H9 (cell line): ENCODE results near the gene KIF24. TPM values are rescaled to one million over a fixed set of nuclear protein-coding genes. Genes with fewer than 3 reads are reported as not detected.

Experiments used
- DNase-seq: peaks from one replicate; pipeline ENCODE4 v3.0.0-alpha.2; 2017
- H2AFZ ChIP-seq: one replicate; pipeline ENCODE4 v1.6.1; 2013; ENCODE audit warnings: mild to moderate bottlenecking, low read length, control low read depth, moderate library complexity
- H2AK5ac ChIP-seq: 2 replicates; pipeline ENCODE4 v1.6.1; 2013; ENCODE audit warnings: low read length, control low read depth, mixed read lengths; ENCODE audit not compliant: insufficient read length
- H2BK120ac ChIP-seq: one replicate; pipeline ENCODE4 v1.6.1; 2013; ENCODE audit warnings: low read depth, mild to moderate bottlenecking, low read length, control low read depth, inconsistent platforms; ENCODE audit not compliant: poor library complexity, severe bottlenecking
- H2BK12ac ChIP-seq: 2 replicates; pipeline ENCODE4 v1.6.1; 2013; ENCODE audit warnings: low read length, control low read depth, mixed read lengths, low read depth; ENCODE audit not compliant: insufficient read length
- H2BK15ac ChIP-seq: 2 replicates; pipeline ENCODE4 v1.6.1; 2013; ENCODE audit warnings: low read depth, low read length, control low read depth
- H2BK20ac ChIP-seq: one replicate; pipeline ENCODE4 v1.6.1; 2013; ENCODE audit warnings: low read depth, mild to moderate bottlenecking, low read length, control low read depth, inconsistent platforms; ENCODE audit not compliant: poor library complexity, severe bottlenecking
- H2BK5ac ChIP-seq: 2 replicates; pipeline ENCODE4 v1.6.1; 2013; ENCODE audit warnings: low read length, control low read depth, mixed read lengths; ENCODE audit not compliant: insufficient read length
- H3K14ac ChIP-seq: 2 replicates; pipeline ENCODE4 v1.6.1; 2013; ENCODE audit warnings: low read length, control low read depth; ENCODE audit not compliant: insufficient read depth
- H3K18ac ChIP-seq: 2 replicates; pipeline ENCODE4 v1.6.1; 2013; ENCODE audit warnings: low read depth, mild to moderate bottlenecking, mixed read lengths, low read length, control low read depth; ENCODE audit not compliant: insufficient read length
- H3K23ac ChIP-seq: 2 replicates; pipeline ENCODE4 v1.6.1; 2013; ENCODE audit warnings: low read length, control low read depth, mixed read lengths, low read depth; ENCODE audit not compliant: insufficient read length
- H3K23me2 ChIP-seq: 2 replicates; pipeline ENCODE4 v1.6.1; 2013; ENCODE audit warnings: low read depth, mild to moderate bottlenecking, mixed read lengths, low read length, control low read depth; ENCODE audit not compliant: insufficient read length, poor library complexity, severe bottlenecking
- H3K27ac ChIP-seq: 2 replicates; pipeline ENCODE4 v1.5.1; 2013; ENCODE audit warnings: low read length, control low read depth, mixed read lengths, low read depth; ENCODE audit not compliant: insufficient read length
- H3K27me3 ChIP-seq: 2 replicates; pipeline ENCODE4 v1.6.1; 2013; ENCODE audit warnings: low read length, control low read depth, inconsistent platforms; ENCODE audit not compliant: insufficient read depth
- H3K4ac ChIP-seq: 2 replicates; pipeline ENCODE4 v1.6.1; 2013; ENCODE audit warnings: low read depth, mild to moderate bottlenecking, control low read depth, inconsistent platforms, low read length, moderate library complexity
- H3K4me1 ChIP-seq: 2 replicates; pipeline ENCODE4 v1.6.1; 2013; ENCODE audit warnings: low read length, control low read depth, inconsistent platforms; ENCODE audit not compliant: insufficient read depth
- H3K4me2 ChIP-seq: 2 replicates; pipeline ENCODE4 v1.6.1; 2013; ENCODE audit warnings: low read length, control low read depth, mixed read lengths; ENCODE audit not compliant: insufficient read length, insufficient read depth
- H3K56ac ChIP-seq: 2 replicates; pipeline ENCODE4 v1.6.1; 2013; ENCODE audit warnings: low read depth, mild to moderate bottlenecking, mixed read lengths, low read length, control low read depth; ENCODE audit not compliant: insufficient read length
- H3K79me1 ChIP-seq: 2 replicates; pipeline ENCODE4 v1.6.1; 2013; ENCODE audit warnings: low read depth, mild to moderate bottlenecking, moderate library complexity, low read length, control low read depth, inconsistent platforms; ENCODE audit not compliant: insufficient read depth, poor library complexity, severe bottlenecking
- H3K79me2 ChIP-seq: 2 replicates; pipeline ENCODE4 v1.6.1; 2013; ENCODE audit warnings: low read length, control low read depth, inconsistent platforms; ENCODE audit not compliant: insufficient read depth
- H3K9ac ChIP-seq: 2 replicates; pipeline ENCODE4 v1.6.1; 2013; ENCODE audit warnings: low read length, control low read depth, mixed read lengths; ENCODE audit not compliant: insufficient read length; ENCODE audit errors: extremely low read depth
- H3K9me3 ChIP-seq: one replicate; pipeline ENCODE4 v1.6.1; 2013; ENCODE audit warnings: low read depth, low read length, inconsistent platforms; ENCODE audit not compliant: control insufficient read depth
- H3T11ph ChIP-seq: one replicate; pipeline ENCODE4 v1.6.1; 2013; ENCODE audit warnings: mild to moderate bottlenecking, low read length, control low read depth, inconsistent platforms
- H4K20me1 ChIP-seq: one replicate; pipeline ENCODE4 v1.6.1; 2013; ENCODE audit not compliant: control insufficient read depth, insufficient read length, insufficient read depth
- H4K5ac ChIP-seq: 2 replicates; pipeline ENCODE4 v1.6.1; 2013; ENCODE audit warnings: low read depth, mild to moderate bottlenecking, mixed read lengths, low read length, control low read depth; ENCODE audit not compliant: insufficient read length
- H4K8ac ChIP-seq: replicated peaks from 2 replicates; pipeline ENCODE4 v1.6.1; 2013; ENCODE audit warnings: low read length, control low read depth, mixed read lengths, low read depth; ENCODE audit not compliant: insufficient read length
- H4K91ac ChIP-seq: 2 replicates; pipeline ENCODE4 v1.6.1; 2013; ENCODE audit warnings: low read depth, mild to moderate bottlenecking, moderate library complexity, mixed read lengths, low read length, control low read depth; ENCODE audit not compliant: insufficient read length
- H3K27ac Mint-ChIP-seq, 3 experiments: 2 replicates in 2 of 3; 3 replicates in 1 of 3; pipeline ENCODE4 v1.8.0; 2020 to 2021; ENCODE audit warnings: mixed read lengths in 3 of 3, mild to moderate bottlenecking in 1 of 3, moderate library complexity in 1 of 3
- H3K27me3 Mint-ChIP-seq: 2 replicates; pipeline ENCODE4 v1.8.0; 2021; ENCODE audit warnings: low read depth, mild to moderate bottlenecking, moderate library complexity, mixed read lengths
- H3K36me3 Mint-ChIP-seq, 3 experiments: 2 replicates in 2 of 3; 3 replicates in 1 of 3; pipeline ENCODE4 v1.8.0; 2020 to 2021; ENCODE audit warnings: low read depth in 3 of 3, mixed read lengths in 3 of 3; ENCODE audit not compliant: insufficient read depth in 1 of 3
- H3K4me1 Mint-ChIP-seq, 2 experiments: 2 replicates each; pipeline ENCODE4 v1.8.0; 2020; ENCODE audit warnings: mixed read lengths in 2 of 2
- H3K4me3 Mint-ChIP-seq, 2 experiments: 2 replicates in 1 of 2; 3 replicates in 1 of 2; pipeline ENCODE4 v1.8.0; 2020 to 2021; ENCODE audit warnings: mild to moderate bottlenecking in 2 of 2, mixed read lengths in 2 of 2, moderate library complexity in 1 of 2
- H3K9me3 Mint-ChIP-seq, 2 experiments: 2 replicates in 1 of 2; 3 replicates in 1 of 2; pipeline ENCODE4 v1.8.0; 2020; ENCODE audit warnings: mild to moderate bottlenecking in 2 of 2, mixed read lengths in 2 of 2, moderate library complexity in 1 of 2
- WGBS: extraction: QIAGEN DNeasy Blood & Tissue Kit; methylation state at CpG from one replicate; pipeline ENCODE4 v1.1.7; 2013; ENCODE audit warnings: missing lambda C conversion rate, low lambda C conversion rate, mixed read lengths; ENCODE audit not compliant: insufficient read length; ENCODE audit errors: extremely low coverage; 5-methylcytosine and 5-hydroxymethylcytosine counted together
- total RNA-seq: library from RNA; stranded (reverse); gene quantifications from 2 replicates; pipeline ENCODE4 v1.2.1, GENCODE V29; 2021
- TF ChIP-seq, protein P1 (sequence below): fragments of 200-600 bp; sonication (generic); conservative IDR thresholded peaks from 3 replicates; pipeline ENCODE4 v1.8.0; 2021; ENCODE audit warnings: antibody characterized with exemption, mild to moderate bottlenecking

KIF24 gene
- total RNA-seq, 1 experiment from 2014 or later, result 4.0 TPM

DNA sequence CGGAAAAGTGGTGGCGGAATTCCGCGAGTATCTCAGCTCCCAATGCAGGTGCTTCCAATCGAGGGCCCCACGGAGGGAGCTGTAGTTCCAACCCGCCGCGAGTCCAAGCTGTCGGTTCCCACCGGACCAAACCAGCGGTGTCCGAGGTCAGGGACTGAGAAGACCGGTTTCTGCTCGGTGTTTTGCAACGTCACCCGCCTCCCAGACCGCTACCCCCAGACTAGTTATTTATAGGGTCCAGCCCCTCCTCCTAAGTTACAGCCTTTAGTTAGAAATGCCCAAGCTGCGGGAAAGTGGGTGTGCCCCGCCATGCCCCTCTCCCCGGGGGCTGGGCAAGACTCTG lies 48.3 kb upstream of the KIF24 start:
- no peak overlapping the region for H3K4ac ChIP-seq
- H3T11ph ChIP-seq, result no peak overlapping the region
- no peak overlapping the region for H4K8ac ChIP-seq
- Mint-ChIP-seq H3K36me3 (peaks cover 0 to 4% (median 0%) of the 10 kb centered on the region in 3 experiments; a peak in 3 of 7 replicates), H3K9me3 (no peaks in the 10 kb centered on the region), H3K27ac (no peak overlapping the region), H3K4me3 (peak overlapping the region; percentile 82 to 96), H3K4me1 (peaks cover 25 to 42% of the 10 kb centered on the region in 2 experiments), H3K27me3 (peaks cover 45% of the 10 kb centered on the region)
- H3K18ac ChIP-seq, result no peak overlapping the region
- WGBS, result no CpG with 5 or more reads among the region's 21 CpGs
- H2BK5ac ChIP-seq, result no peak overlapping the region
- no peak overlapping the region for H3K14ac ChIP-seq
- H2BK15ac ChIP-seq, result no peak overlapping the region
- H3K4me2 ChIP-seq, result peak overlapping the region; percentile 80
- H3K79me2 ChIP-seq, result no peaks in the 10 kb centered on the region
- H3K79me1 ChIP-seq, result no peaks in the 10 kb centered on the region
- DNase-seq, result no peak
- H3K23me2 ChIP-seq, result peaks cover 34% of the 10 kb centered on the region
- peak overlapping the region; percentile 48 for H2AFZ ChIP-seq
- no peak overlapping the region for H3K27ac ChIP-seq
- H2BK12ac ChIP-seq, result no peak overlapping the region
- no peak overlapping the region for H2AK5ac ChIP-seq
- 0 out of 2 replicates have a peak, but pooled peaks cover 4% of the 10 kb centered on the region for H3K4me1 ChIP-seq
- no peaks in the 10 kb centered on the region for H4K20me1 ChIP-seq
- H3K56ac ChIP-seq, result no peak overlapping the region
- no peak overlapping the region for H2BK20ac ChIP-seq
- H2BK120ac ChIP-seq, result no peak overlapping the region
- H3K27me3 ChIP-seq, result peaks cover 2% of the 10 kb centered on the region; the same call in 1 of the 2 replicates
- no peaks in the 10 kb centered on the region for H3K9me3 ChIP-seq
- TF ChIP-seq, protein P1, sequence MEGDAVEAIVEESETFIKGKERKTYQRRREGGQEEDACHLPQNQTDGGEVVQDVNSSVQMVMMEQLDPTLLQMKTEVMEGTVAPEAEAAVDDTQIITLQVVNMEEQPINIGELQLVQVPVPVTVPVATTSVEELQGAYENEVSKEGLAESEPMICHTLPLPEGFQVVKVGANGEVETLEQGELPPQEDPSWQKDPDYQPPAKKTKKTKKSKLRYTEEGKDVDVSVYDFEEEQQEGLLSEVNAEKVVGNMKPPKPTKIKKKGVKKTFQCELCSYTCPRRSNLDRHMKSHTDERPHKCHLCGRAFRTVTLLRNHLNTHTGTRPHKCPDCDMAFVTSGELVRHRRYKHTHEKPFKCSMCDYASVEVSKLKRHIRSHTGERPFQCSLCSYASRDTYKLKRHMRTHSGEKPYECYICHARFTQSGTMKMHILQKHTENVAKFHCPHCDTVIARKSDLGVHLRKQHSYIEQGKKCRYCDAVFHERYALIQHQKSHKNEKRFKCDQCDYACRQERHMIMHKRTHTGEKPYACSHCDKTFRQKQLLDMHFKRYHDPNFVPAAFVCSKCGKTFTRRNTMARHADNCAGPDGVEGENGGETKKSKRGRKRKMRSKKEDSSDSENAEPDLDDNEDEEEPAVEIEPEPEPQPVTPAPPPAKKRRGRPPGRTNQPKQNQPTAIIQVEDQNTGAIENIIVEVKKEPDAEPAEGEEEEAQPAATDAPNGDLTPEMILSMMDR, result no peak
- no peak overlapping the region for H3K23ac ChIP-seq
- H4K5ac ChIP-seq, result no peak overlapping the region
- no peak overlapping the region for H3K9ac ChIP-seq
- H4K91ac ChIP-seq, result no peak overlapping the region
